OCI-LY7 (cell line): ENCODE results near the gene MAP7D2. TPM values are rescaled to one million over a fixed set of nuclear protein-coding genes. Genes with fewer than 3 reads are reported as not detected.

Experiments
- BruUV-seq: library from RNA; stranded (reverse); fragments of 400-500 nt; replicated peaks from 2 replicates; lab custom pipeline; 2021; lab: Mats Ljungman, UMichigan
- CTCF ChIA-PET: fragments of 300-600 bp; sonication (Branson Sonifier 250); formaldehyde crosslinking; loops from one replicate; lab custom pipeline; 2022; ENCODE audit warnings: antibody characterized with exemption; ENCODE audit not compliant: unreplicated experiment; lab: Charles Lee
- POLR2A ChIA-PET: fragments of 300-600 bp; sonication (Branson Sonifier 250); formaldehyde crosslinking; loops from one replicate; lab custom pipeline; 2022; ENCODE audit warnings: antibody characterized with exemption; lab: Charles Lee
- DNase-seq: peaks from one replicate; pipeline ENCODE4 v3.0.0-alpha.2; 2015; ENCODE audit warnings: low spot score
- H2AFZ ChIP-seq: fragments of 200-600 bp; sonication (generic), shearing (Covaris generic); 2 replicates; pipeline ENCODE4 v1.6.1; 2014; ENCODE audit warnings: mild to moderate bottlenecking, antibody characterized with exemption, low read length, moderate library complexity
- H3K27ac ChIP-seq: fragments of 200-600 bp; sonication (generic); 2 replicates; pipeline ENCODE4 v1.5.1; 2014; ENCODE audit warnings: mixed run types, low read depth, mild to moderate bottlenecking, moderate library complexity, low read length, inconsistent platforms; ENCODE audit not compliant: poor library complexity, severe bottlenecking
- H3K36me3 ChIP-seq: fragments of 200-600 bp; sonication (generic); 2 replicates; pipeline ENCODE4 v1.6.1; 2014; ENCODE audit warnings: mild to moderate bottlenecking, antibody characterized with exemption, low read length, moderate library complexity, mixed read lengths; ENCODE audit not compliant: insufficient read depth
- H3K4me1 ChIP-seq: fragments of 200-600 bp; sonication (generic); 2 replicates; pipeline ENCODE4 v1.5.1; 2014; ENCODE audit warnings: mild to moderate bottlenecking, low read length; ENCODE audit not compliant: insufficient read depth, poor library complexity, severe bottlenecking
- H3K4me2 ChIP-seq: fragments of 200-600 bp; sonication (generic); 2 replicates; pipeline ENCODE4 v1.6.1; 2014; ENCODE audit warnings: mild to moderate bottlenecking, low read length
- H3K4me3 ChIP-seq: fragments of 200-600 bp; sonication (generic); 2 replicates; pipeline ENCODE4 v1.5.1; 2014; ENCODE audit warnings: mild to moderate bottlenecking, low read depth, low read length; ENCODE audit not compliant: poor library complexity, severe bottlenecking
- H3K79me2 ChIP-seq: fragments of 200-600 bp; sonication (generic); 2 replicates; pipeline ENCODE4 v1.6.1; 2016; ENCODE audit warnings: low read depth, mild to moderate bottlenecking, low read length, moderate library complexity, mixed read lengths; ENCODE audit not compliant: insufficient read depth
- H3K9me2 ChIP-seq: fragments of 200-600 bp; sonication (generic); 2 replicates; pipeline ENCODE4 v1.6.1; 2016; ENCODE audit warnings: mild to moderate bottlenecking, low read length, mixed read lengths; ENCODE audit not compliant: insufficient read depth
- H3K9me3 ChIP-seq: fragments of 200-600 bp; sonication (generic); 2 replicates; pipeline ENCODE4 v1.6.1; 2014; ENCODE audit warnings: mild to moderate bottlenecking, mixed run types, low read length, mixed read lengths
- H4K20me1 ChIP-seq: fragments of 200-600 bp; sonication (generic); 2 replicates; pipeline ENCODE4 v1.6.1; 2014; ENCODE audit warnings: mild to moderate bottlenecking, antibody characterized with exemption, low read length, moderate library complexity, mixed read lengths; ENCODE audit not compliant: insufficient read depth
- CTCF ChIP-seq: fragments of 200-600 bp; sonication (generic); conservative IDR thresholded peaks from 2 replicates; pipeline ENCODE4 v1.5.1; 2014; ENCODE audit warnings: mild to moderate bottlenecking, antibody characterized with exemption, low read length, moderate library complexity, mixed read lengths
- EZH2phosphoT487 ChIP-seq: fragments of 200-600 bp; sonication (generic); IDR thresholded peaks from 2 replicates; pipeline ENCODE4 v1.6.1; 2018; ENCODE audit warnings: low read depth, borderline replicate concordance, mild to moderate bottlenecking, mixed run types, antibody characterized with exemption, low read length, moderate library complexity, mixed read lengths
- intact Hi-C: fragments of 100-400 bp; cut with micrococcal nuclease; formaldehyde crosslinking; loops from one replicate; pipeline ENCODE4 v1.10.0; 2022; ENCODE audit not compliant: unreplicated experiment
- total RNA-seq, 2 experiments: library from RNA; depleted of rRNA in 1 of 2; stranded (reverse); fragments of >200 nt in 1 of 2; shearing (Covaris generic) in 1 of 2; gene quantifications; 2 replicates each; pipeline ENCODE4 v1.2.3, GENCODE V29; 2014 to 2022

MAP7D2 gene
- total RNA-seq, 2 experiments from 2014 or later, result 0.13 TPM; not detected in 1

- H3K9me3 ChIP-seq, result no peaks in the 10 kb centered on the region
- H3K4me1 ChIP-seq, result no peaks in the 10 kb centered on the region
- no peaks in the 10 kb centered on the region for H3K79me2 ChIP-seq
- no peaks in the 10 kb centered on the region for H3K9me2 ChIP-seq
- no peak overlapping the region for H3K4me2 ChIP-seq
- BruUV-seq, result no TSS peak
- intact Hi-C loops, result no loop called here
- ChIA-PET CTCF (no interaction called here), POLR2A (no interaction called here)
- no peak overlapping the region for H2AFZ ChIP-seq
- DNase-seq, result no peak
- H3K27ac ChIP-seq, result no peak overlapping the region
- TF ChIP-seq CTCF, result no peak
- no peak for TF ChIP-seq EZH2phosphoT487
- no peaks in the 10 kb centered on the region for H4K20me1 ChIP-seq
- peaks cover 54% of the 10 kb centered on the region for H3K36me3 ChIP-seq
- no peak overlapping the region for H3K4me3 ChIP-seq
Observed at GRCh38 chrX:20151689-20152088, 35.0 kb upstream of the MAP7D2 start.

- BruUV-seq, result no TSS peak
- no peak for TF ChIP-seq EZH2phosphoT487
- TF ChIP-seq CTCF, result no peak
- H3K4me3 ChIP-seq, result no peak overlapping the region
- H3K9me3 ChIP-seq, result no peaks in the 10 kb centered on the region
- H2AFZ ChIP-seq, result no peak overlapping the region
- no peak overlapping the region for H3K4me2 ChIP-seq
- no peaks in the 10 kb centered on the region for H4K20me1 ChIP-seq
- CTCF ChIA-PET, result no interaction called here
- H3K27ac ChIP-seq, result no peak overlapping the region
- H3K4me1 ChIP-seq, result no peaks in the 10 kb centered on the region
- no peaks in the 10 kb centered on the region for H3K79me2 ChIP-seq
- peaks cover 32% of the 10 kb centered on the region for H3K36me3 ChIP-seq
- no peaks in the 10 kb centered on the region for H3K9me2 ChIP-seq
- POLR2A ChIA-PET, result no interaction called here
- intact Hi-C loops, result no loop called here
- no peak for DNase-seq
Observed at GRCh38 chrX:20149326-20149725, 32.6 kb upstream of the MAP7D2 start.

GRCh38 chrX:20147561-20147960 is 30.9 kb upstream of the MAP7D2 start:
- Histone ChIP-seq H3K9me3 (no peaks in the 10 kb centered on the region), H3K27ac (no peak overlapping the region), H2AFZ (no peak overlapping the region), H3K79me2 (no peaks in the 10 kb centered on the region), H3K4me1 (no peaks in the 10 kb centered on the region), H3K4me3 (no peak overlapping the region), H3K36me3 (peaks cover 19% of the 10 kb centered on the region), H3K9me2 (no peaks in the 10 kb centered on the region), H4K20me1 (no peaks in the 10 kb centered on the region), H3K4me2 (no peak overlapping the region)
- DNase-seq, result no peak
- intact Hi-C loops, result no loop called here
- POLR2A ChIA-PET, result no interaction called here
- TF ChIP-seq EZH2phosphoT487 (no peak), CTCF (no peak)
- no TSS peak for BruUV-seq
- CTCF ChIA-PET, result no interaction called here
